HEK293 (cell line): Measurements from ENCODE around the gene TBL1X.

Source experiments
- CTCF ChIP-seq: fragments of 450-650 bp; formaldehyde crosslinking; IDR thresholded peaks from 2 replicates; pipeline ENCODE4 v1.5.1; 2016; ENCODE audit warnings: missing biosample characterization, missing genetic modification characterization
- GLI4 ChIP-seq: fragments of 450-650 bp; formaldehyde crosslinking; IDR thresholded peaks from 2 replicates; pipeline ENCODE4 v1.5.1; 2016; ENCODE audit warnings: missing biosample characterization, missing genetic modification characterization
- SP2 ChIP-seq: fragments of 450-650 bp; formaldehyde crosslinking; IDR thresholded peaks from 2 replicates; pipeline ENCODE4 v1.5.1; 2016; ENCODE audit warnings: missing biosample characterization, missing genetic modification characterization
- ZBTB8A ChIP-seq: fragments of 450-650 bp; formaldehyde crosslinking; IDR thresholded peaks from 2 replicates; pipeline ENCODE4 v1.5.1; 2016; ENCODE audit warnings: missing biosample characterization, missing genetic modification characterization
- ZFP41 ChIP-seq: fragments of 450-650 bp; formaldehyde crosslinking; IDR thresholded peaks from 2 replicates; pipeline ENCODE4 v1.5.1; 2016; ENCODE audit warnings: missing biosample characterization, missing genetic modification characterization, borderline replicate concordance
- ZNF114 ChIP-seq: fragments of 450-650 bp; formaldehyde crosslinking; IDR thresholded peaks from 2 replicates; pipeline ENCODE4 v1.5.0; 2017; ENCODE audit warnings: missing biosample characterization, missing genetic modification characterization
- ZNF202 ChIP-seq: fragments of 450-650 bp; formaldehyde crosslinking; IDR thresholded peaks from 2 replicates; pipeline ENCODE4 v1.5.1; 2016; ENCODE audit warnings: missing biosample characterization, missing genetic modification characterization, borderline replicate concordance
- ZNF221 ChIP-seq: fragments of 450-650 bp; formaldehyde crosslinking; IDR thresholded peaks from 2 replicates; pipeline ENCODE4 v1.5.1; 2017; ENCODE audit warnings: missing biosample characterization, missing genetic modification characterization, borderline replicate concordance
- ZNF624 ChIP-seq: fragments of 450-650 bp; formaldehyde crosslinking; IDR thresholded peaks from 2 replicates; pipeline ENCODE4 v1.5.1; 2017; ENCODE audit warnings: missing biosample characterization, missing genetic modification characterization
- ZSCAN16 ChIP-seq: fragments of 450-650 bp; formaldehyde crosslinking; IDR thresholded peaks from 2 replicates; pipeline ENCODE4 v1.5.1; 2016; ENCODE audit warnings: missing biosample characterization, missing genetic modification characterization
- TF ChIP-seq, protein P1 (sequence below): fragments of 450-650 bp; formaldehyde crosslinking; IDR thresholded peaks from 2 replicates; pipeline ENCODE4 v1.5.1; 2016; ENCODE audit warnings: missing biosample characterization, missing genetic modification characterization

DNA sequence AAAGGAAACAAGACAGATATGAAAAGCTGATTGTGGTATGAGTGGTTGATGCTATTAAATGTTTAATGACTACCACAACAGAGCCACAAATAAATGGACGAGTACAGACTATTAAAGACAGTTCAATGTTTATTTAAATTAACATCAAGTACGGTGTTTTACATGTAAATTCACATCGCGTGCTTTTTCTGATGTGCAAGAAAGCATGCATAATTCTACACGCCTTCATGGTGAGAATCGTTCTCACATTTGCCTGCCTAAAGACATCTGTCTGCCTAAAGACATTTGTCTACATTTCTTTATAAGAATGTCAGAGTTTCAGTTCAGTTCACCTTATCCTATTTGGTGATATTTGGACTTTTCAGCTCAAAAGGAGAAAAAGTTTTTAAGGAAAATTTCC, 308.1 kb downstream of the TBL1X start:
- TF ChIP-seq ZBTB8A, result no peak
- TF ChIP-seq, protein P1, sequence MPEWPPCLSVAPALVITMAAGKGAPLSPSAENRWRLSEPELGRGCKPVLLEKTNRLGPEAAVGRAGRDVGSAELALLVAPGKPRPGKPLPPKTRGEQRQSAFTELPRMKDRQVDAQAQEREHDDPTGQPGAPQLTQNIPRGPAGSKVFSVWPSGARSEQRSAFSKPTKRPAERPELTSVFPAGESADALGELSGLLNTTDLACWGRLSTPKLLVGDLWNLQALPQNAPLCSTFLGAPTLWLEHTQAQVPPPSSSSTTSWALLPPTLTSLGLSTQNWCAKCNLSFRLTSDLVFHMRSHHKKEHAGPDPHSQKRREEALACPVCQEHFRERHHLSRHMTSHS, result no peak
- no peak for TF ChIP-seq CTCF (tag by site-specific recombination)
- no peak for TF ChIP-seq ZNF221 (tag by site-specific recombination)
- no peak for TF ChIP-seq SP2 (tag by site-specific recombination)
- no peak for TF ChIP-seq GLI4 (tag by site-specific recombination)
- no peak for TF ChIP-seq ZFP41 (tag by site-specific recombination)
- TF ChIP-seq ZNF624 (tag by site-specific recombination), result no peak
- TF ChIP-seq ZNF202, result no peak
- no peak for TF ChIP-seq ZNF114 (tag by site-specific recombination)
- TF ChIP-seq ZSCAN16, result no peak
